OCI-LY7 (cell line): Measurements from ENCODE around the gene ARID4A. TPM values are rescaled to one million over a fixed set of nuclear protein-coding genes. Genes with fewer than 3 reads are reported as not detected.
A peak's percentile ranks its signal among the peaks of the same experiment; 100 is the strongest.

Source experiments
- BruUV-seq: library from RNA; stranded (reverse); fragments of 400-500 nt; replicated peaks from 2 replicates; lab custom pipeline; 2021; lab: Mats Ljungman, UMichigan
- CTCF ChIA-PET: fragments of 300-600 bp; sonication (Branson Sonifier 250); formaldehyde crosslinking; loops from one replicate; lab custom pipeline; 2022; ENCODE audit warnings: antibody characterized with exemption; ENCODE audit not compliant: unreplicated experiment; lab: Charles Lee
- POLR2A ChIA-PET: fragments of 300-600 bp; sonication (Branson Sonifier 250); formaldehyde crosslinking; loops from one replicate; lab custom pipeline; 2022; ENCODE audit warnings: antibody characterized with exemption; lab: Charles Lee
- DNase-seq: peaks from one replicate; pipeline ENCODE4 v3.0.0-alpha.2; 2015; ENCODE audit warnings: low spot score
- H2AFZ ChIP-seq: fragments of 200-600 bp; sonication (generic), shearing (Covaris generic); 2 replicates; pipeline ENCODE4 v1.6.1; 2014; ENCODE audit warnings: mild to moderate bottlenecking, antibody characterized with exemption, low read length, moderate library complexity
- H3K27ac ChIP-seq: fragments of 200-600 bp; sonication (generic); 2 replicates; pipeline ENCODE4 v1.5.1; 2014; ENCODE audit warnings: mixed run types, low read depth, mild to moderate bottlenecking, moderate library complexity, low read length, inconsistent platforms; ENCODE audit not compliant: poor library complexity, severe bottlenecking
- H3K36me3 ChIP-seq: fragments of 200-600 bp; sonication (generic); 2 replicates; pipeline ENCODE4 v1.6.1; 2014; ENCODE audit warnings: mild to moderate bottlenecking, antibody characterized with exemption, low read length, moderate library complexity, mixed read lengths; ENCODE audit not compliant: insufficient read depth
- H3K4me1 ChIP-seq: fragments of 200-600 bp; sonication (generic); 2 replicates; pipeline ENCODE4 v1.5.1; 2014; ENCODE audit warnings: mild to moderate bottlenecking, low read length; ENCODE audit not compliant: insufficient read depth, poor library complexity, severe bottlenecking
- H3K4me2 ChIP-seq: fragments of 200-600 bp; sonication (generic); 2 replicates; pipeline ENCODE4 v1.6.1; 2014; ENCODE audit warnings: mild to moderate bottlenecking, low read length
- H3K4me3 ChIP-seq: fragments of 200-600 bp; sonication (generic); 2 replicates; pipeline ENCODE4 v1.5.1; 2014; ENCODE audit warnings: mild to moderate bottlenecking, low read depth, low read length; ENCODE audit not compliant: poor library complexity, severe bottlenecking
- H3K79me2 ChIP-seq: fragments of 200-600 bp; sonication (generic); 2 replicates; pipeline ENCODE4 v1.6.1; 2016; ENCODE audit warnings: low read depth, mild to moderate bottlenecking, low read length, moderate library complexity, mixed read lengths; ENCODE audit not compliant: insufficient read depth
- H3K9me2 ChIP-seq: fragments of 200-600 bp; sonication (generic); 2 replicates; pipeline ENCODE4 v1.6.1; 2016; ENCODE audit warnings: mild to moderate bottlenecking, low read length, mixed read lengths; ENCODE audit not compliant: insufficient read depth
- H3K9me3 ChIP-seq: fragments of 200-600 bp; sonication (generic); 2 replicates; pipeline ENCODE4 v1.6.1; 2014; ENCODE audit warnings: mild to moderate bottlenecking, mixed run types, low read length, mixed read lengths
- H4K20me1 ChIP-seq: fragments of 200-600 bp; sonication (generic); 2 replicates; pipeline ENCODE4 v1.6.1; 2014; ENCODE audit warnings: mild to moderate bottlenecking, antibody characterized with exemption, low read length, moderate library complexity, mixed read lengths; ENCODE audit not compliant: insufficient read depth
- CTCF ChIP-seq: fragments of 200-600 bp; sonication (generic); conservative IDR thresholded peaks from 2 replicates; pipeline ENCODE4 v1.5.1; 2014; ENCODE audit warnings: mild to moderate bottlenecking, antibody characterized with exemption, low read length, moderate library complexity, mixed read lengths
- EZH2phosphoT487 ChIP-seq: fragments of 200-600 bp; sonication (generic); IDR thresholded peaks from 2 replicates; pipeline ENCODE4 v1.6.1; 2018; ENCODE audit warnings: low read depth, borderline replicate concordance, mild to moderate bottlenecking, mixed run types, antibody characterized with exemption, low read length, moderate library complexity, mixed read lengths
- intact Hi-C: fragments of 100-400 bp; cut with micrococcal nuclease; formaldehyde crosslinking; loops from one replicate; pipeline ENCODE4 v1.10.0; 2022; ENCODE audit not compliant: unreplicated experiment
- total RNA-seq, 2 experiments: library from RNA; depleted of rRNA in 1 of 2; stranded (reverse); fragments of >200 nt in 1 of 2; shearing (Covaris generic) in 1 of 2; gene quantifications; 2 replicates each; pipeline ENCODE4 v1.2.3, GENCODE V29; 2014 to 2022

The ARID4A gene
- total RNA-seq, 2 experiments from 2014 or later = 10.3 to 38.2 TPM

- H2AFZ ChIP-seq = no peak overlapping the region
- CTCF ChIA-PET = no interaction called here
- no peaks in the 10 kb centered on the region for H3K9me3 ChIP-seq
- no TSS peak for BruUV-seq
- H3K9me2 ChIP-seq = no peaks in the 10 kb centered on the region
- H3K79me2 ChIP-seq = peaks cover 95% of the 10 kb centered on the region
- no peak for TF ChIP-seq EZH2phosphoT487
- TF ChIP-seq CTCF = no peak
- no peaks in the 10 kb centered on the region for H3K4me1 ChIP-seq
- no peak for DNase-seq
- POLR2A ChIA-PET = interaction anchor here (0.6 to 1.1 kb wide), 2 partner anchors 23 to 30 kb away, joined by 3 to 4 read pairs; no protein-coding TSS in a partner anchor
- H3K4me2 ChIP-seq = no peak overlapping the region
- intact Hi-C loops = no loop called here
- no peak overlapping the region for H3K27ac ChIP-seq
- peaks cover 13% of the 10 kb centered on the region; the same call in 1 of the 2 replicates for H4K20me1 ChIP-seq
- no peak overlapping the region for H3K4me3 ChIP-seq
- H3K36me3 ChIP-seq = peaks cover 99% of the 10 kb centered on the region
Measured at GRCh38 chr14:58287607-58288042, 10.7 kb upstream of the ARID4A start.

- intact Hi-C loops = no loop called here
- Histone ChIP-seq H3K9me3 (no peaks in the 10 kb centered on the region), H3K4me1 (no peaks in the 10 kb centered on the region), H2AFZ (no peak overlapping the region), H3K27ac (no peak overlapping the region), H3K4me2 (no peak overlapping the region), H3K79me2 (peaks cover 95% of the 10 kb centered on the region), H3K9me2 (no peaks in the 10 kb centered on the region), H4K20me1 (peaks cover 12% of the 10 kb centered on the region; the same call in 1 of the 2 replicates), H3K4me3 (no peak overlapping the region), H3K36me3 (peaks cover 99% of the 10 kb centered on the region)
- ChIA-PET CTCF (no interaction called here), POLR2A (interaction anchor here (0.8 to 1.2 kb wide), 3 partner anchors 10 to 23 kb away, joined by 3 to 4 read pairs (median 4); partner anchors contain the start of gene ARID4A)
- BruUV-seq = TSS peak; percentile 3
- no peak for DNase-seq
- TF ChIP-seq CTCF (no peak), EZH2phosphoT487 (no peak)
Measured at GRCh38 chr14:58288106-58288792, 10.1 kb upstream of the ARID4A start.

GRCh38 chr14:58291646-58292045, 6.7 kb upstream of the ARID4A start:
- no peak overlapping the region for H3K4me2 ChIP-seq
- DNase-seq = no peak
- no peaks in the 10 kb centered on the region for H3K9me3 ChIP-seq
- TF ChIP-seq EZH2phosphoT487 (no peak), CTCF (no peak)
- ChIA-PET POLR2A (interaction anchor here (0.6 to 0.9 kb wide), 3 partner anchors 14 to 1142 kb away, joined by 3 read pairs; no protein-coding TSS in a partner anchor), CTCF (no interaction called here)
- H3K27ac ChIP-seq = no peak overlapping the region
- BruUV-seq = no TSS peak
- H4K20me1 ChIP-seq = peaks cover 22% of the 10 kb centered on the region
- H3K9me2 ChIP-seq = no peaks in the 10 kb centered on the region
- no peak overlapping the region for H2AFZ ChIP-seq
- peaks cover 11% of the 10 kb centered on the region for H3K4me1 ChIP-seq
- peaks cover 94% of the 10 kb centered on the region for H3K36me3 ChIP-seq
- intact Hi-C loops = no loop called here
- no peak overlapping the region for H3K4me3 ChIP-seq
- peaks cover 99% of the 10 kb centered on the region for H3K79me2 ChIP-seq
